ENCODE results near the gene NEURL1B.

NEURL1B gene, protein sequence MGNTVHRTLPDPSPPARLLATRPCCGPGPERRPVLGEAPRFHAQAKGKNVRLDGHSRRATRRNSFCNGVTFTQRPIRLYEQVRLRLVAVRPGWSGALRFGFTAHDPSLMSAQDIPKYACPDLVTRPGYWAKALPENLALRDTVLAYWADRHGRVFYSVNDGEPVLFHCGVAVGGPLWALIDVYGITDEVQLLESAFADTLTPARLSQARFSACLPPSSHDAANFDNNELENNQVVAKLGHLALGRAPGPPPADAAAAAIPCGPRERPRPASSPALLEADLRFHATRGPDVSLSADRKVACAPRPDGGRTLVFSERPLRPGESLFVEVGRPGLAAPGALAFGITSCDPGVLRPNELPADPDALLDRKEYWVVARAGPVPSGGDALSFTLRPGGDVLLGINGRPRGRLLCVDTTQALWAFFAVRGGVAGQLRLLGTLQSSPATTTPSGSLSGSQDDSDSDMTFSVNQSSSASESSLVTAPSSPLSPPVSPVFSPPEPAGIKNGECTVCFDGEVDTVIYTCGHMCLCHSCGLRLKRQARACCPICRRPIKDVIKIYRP

DNA sequence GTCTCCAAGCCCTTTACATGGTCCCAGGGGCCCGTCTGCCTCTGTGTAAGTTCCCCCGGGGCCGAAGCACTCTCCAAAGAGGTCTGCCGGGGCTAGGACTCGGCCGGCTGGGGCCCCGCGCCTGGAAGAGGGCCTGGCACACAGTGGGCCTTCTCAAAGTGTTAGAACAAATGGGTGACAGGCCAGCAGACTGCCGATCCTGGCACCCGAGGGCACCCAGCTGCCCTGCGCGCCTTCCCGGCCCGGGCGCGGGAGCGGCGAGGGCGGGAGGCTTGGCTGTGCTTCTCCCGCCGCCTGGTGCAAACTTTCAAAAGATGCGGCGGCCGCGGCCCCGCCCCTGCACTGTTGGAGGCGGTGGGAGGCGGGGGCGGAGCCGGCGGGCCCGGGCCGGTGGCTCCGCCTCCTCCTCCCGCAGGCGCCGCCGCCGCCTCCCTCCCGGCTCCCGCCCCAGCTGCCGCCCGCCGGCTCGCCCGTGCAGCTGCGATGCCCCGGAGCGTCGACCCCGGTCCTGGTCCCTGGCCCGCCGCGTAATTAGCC is at the start of gene NEURL1B:
Gene NEURL1B, plus strand, starts transcription at position 442 of the 537 bp plus-strand sequence. CDS start 144 bp downstream, outside the sequence.
- intact Hi-C loops (cut with DNase I; ENCODE audit: low total_unique reads), result loop anchor here (5.0 kb wide), 1 partner anchor 56 kb away; no protein-coding TSS in a partner anchor
- Histone ChIP-seq H3K27me3 (no peaks in the 10 kb centered on the region), H3K27ac (peak within 1 kb of the TSS; percentile 87 to 88), H3K9me3 (no peaks in the 10 kb centered on the region), H3K4me3 (peak within 1 kb of the TSS; percentile 74 to 92), H3K36me3 (no peaks in the 10 kb centered on the region), H3K4me1 (peaks cover 0 to 59% (median 47%) of the 10 kb centered on the region in 4 donors)
- TF ChIP-seq, protein P1, sequence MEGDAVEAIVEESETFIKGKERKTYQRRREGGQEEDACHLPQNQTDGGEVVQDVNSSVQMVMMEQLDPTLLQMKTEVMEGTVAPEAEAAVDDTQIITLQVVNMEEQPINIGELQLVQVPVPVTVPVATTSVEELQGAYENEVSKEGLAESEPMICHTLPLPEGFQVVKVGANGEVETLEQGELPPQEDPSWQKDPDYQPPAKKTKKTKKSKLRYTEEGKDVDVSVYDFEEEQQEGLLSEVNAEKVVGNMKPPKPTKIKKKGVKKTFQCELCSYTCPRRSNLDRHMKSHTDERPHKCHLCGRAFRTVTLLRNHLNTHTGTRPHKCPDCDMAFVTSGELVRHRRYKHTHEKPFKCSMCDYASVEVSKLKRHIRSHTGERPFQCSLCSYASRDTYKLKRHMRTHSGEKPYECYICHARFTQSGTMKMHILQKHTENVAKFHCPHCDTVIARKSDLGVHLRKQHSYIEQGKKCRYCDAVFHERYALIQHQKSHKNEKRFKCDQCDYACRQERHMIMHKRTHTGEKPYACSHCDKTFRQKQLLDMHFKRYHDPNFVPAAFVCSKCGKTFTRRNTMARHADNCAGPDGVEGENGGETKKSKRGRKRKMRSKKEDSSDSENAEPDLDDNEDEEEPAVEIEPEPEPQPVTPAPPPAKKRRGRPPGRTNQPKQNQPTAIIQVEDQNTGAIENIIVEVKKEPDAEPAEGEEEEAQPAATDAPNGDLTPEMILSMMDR (IDR thresholded peaks at IDR 0.05), result peak in 1 of 2 experiments; percentile 25
- DNase-seq, result peak; percentile 52 to 83

DNA sequence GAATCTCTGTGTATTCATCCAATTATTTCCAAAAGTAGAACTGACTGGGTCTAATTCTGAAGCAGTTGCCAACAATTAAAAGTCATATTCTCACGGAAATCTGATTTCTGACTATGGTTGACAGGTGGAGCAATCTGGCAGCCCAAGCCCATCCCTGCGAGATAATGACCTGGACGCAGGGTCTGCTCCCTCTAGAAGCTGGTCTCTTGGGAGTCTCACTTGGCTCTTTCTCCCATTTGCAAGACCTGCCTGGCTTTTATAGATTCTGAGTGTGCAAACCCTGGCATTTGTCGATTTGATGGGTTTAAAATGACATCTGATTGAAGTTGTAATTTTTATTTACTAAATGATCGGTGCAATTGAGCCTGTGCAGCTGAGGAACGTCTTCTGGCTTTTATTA is 49.4 kb upstream of the NEURL1B start:
- H3K36me3 ChIP-seq, result no peaks in the 10 kb centered on the region
- intact Hi-C loops (cut with DNase I; ENCODE audit: low total_unique reads), result no loop called here
- no peak overlapping the region for H3K4me3 ChIP-seq
- H3K27ac ChIP-seq, result no peak overlapping the region
- no peaks in the 10 kb centered on the region for H3K4me1 ChIP-seq
- TF ChIP-seq, protein P1 (IDR thresholded peaks at IDR 0.05), result no peak
- H3K9me3 ChIP-seq, result no peaks in the 10 kb centered on the region
- DNase-seq, result peak in 1 of 2 donors; percentile 10
- H3K27me3 ChIP-seq, result no peaks in the 10 kb centered on the region

DNA sequence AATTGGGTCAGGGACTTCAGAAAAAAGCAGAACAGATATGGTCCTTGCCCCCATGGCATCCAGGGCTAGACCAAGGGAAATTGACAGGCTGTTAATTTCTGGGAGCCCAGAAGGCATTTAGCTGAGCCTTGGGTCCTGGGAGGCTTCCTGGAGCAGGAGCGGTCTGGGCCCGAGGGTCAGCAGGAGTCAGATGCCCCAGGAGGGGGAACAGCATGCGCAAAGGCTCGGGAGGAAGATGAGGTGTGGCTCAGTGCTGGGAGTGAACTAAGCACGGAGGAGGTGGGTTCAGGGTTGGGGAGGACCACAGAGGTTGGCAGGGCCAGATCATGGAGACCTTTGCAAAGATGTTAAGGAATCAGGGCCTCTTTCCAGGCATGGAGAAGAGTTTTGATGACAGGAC is 48.2 kb upstream of the NEURL1B start:
- H3K36me3 ChIP-seq, result no peaks in the 10 kb centered on the region
- DNase-seq, result peak in 1 of 2 donors; percentile 24
- intact Hi-C loops (cut with DNase I; ENCODE audit: low total_unique reads), result no loop called here
- TF ChIP-seq, protein P1 (IDR thresholded peaks at IDR 0.05), result no peak
- no peak overlapping the region for H3K27ac ChIP-seq
- no peak overlapping the region for H3K4me3 ChIP-seq
- H3K4me1 ChIP-seq, result no peaks in the 10 kb centered on the region
- no peaks in the 10 kb centered on the region for H3K9me3 ChIP-seq
- no peaks in the 10 kb centered on the region for H3K27me3 ChIP-seq

DNA sequence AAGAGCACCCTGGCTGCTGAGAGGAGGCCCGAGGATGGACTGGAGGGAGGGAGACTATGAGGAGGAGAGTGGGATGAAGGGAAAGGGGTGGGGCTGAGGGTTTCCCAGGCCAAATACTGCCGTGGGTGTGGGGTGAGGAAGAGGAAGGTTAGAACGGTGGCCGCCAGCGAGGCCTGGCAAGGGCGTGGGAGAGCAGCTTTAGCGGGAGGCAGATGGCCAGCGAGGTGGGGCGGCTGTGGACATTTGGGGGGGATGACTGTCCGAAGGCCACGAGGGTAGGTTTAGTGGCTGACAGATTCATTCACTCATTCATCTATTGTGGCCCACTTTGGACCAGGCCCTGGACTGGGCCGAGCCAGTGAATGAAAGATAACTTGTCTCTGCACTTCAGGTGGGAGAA is 47.8 kb upstream of the NEURL1B start:
- peak in 1 of 2 donors; percentile 35 for DNase-seq
- Histone ChIP-seq H3K27me3 (no peaks in the 10 kb centered on the region), H3K36me3 (no peaks in the 10 kb centered on the region), H3K27ac (no peak overlapping the region), H3K4me1 (no peaks in the 10 kb centered on the region), H3K4me3 (no peak overlapping the region), H3K9me3 (no peaks in the 10 kb centered on the region)
- intact Hi-C loops (cut with DNase I; ENCODE audit: low total_unique reads), result no loop called here
- TF ChIP-seq, protein P1 (IDR thresholded peaks at IDR 0.05), result no peak

DNA sequence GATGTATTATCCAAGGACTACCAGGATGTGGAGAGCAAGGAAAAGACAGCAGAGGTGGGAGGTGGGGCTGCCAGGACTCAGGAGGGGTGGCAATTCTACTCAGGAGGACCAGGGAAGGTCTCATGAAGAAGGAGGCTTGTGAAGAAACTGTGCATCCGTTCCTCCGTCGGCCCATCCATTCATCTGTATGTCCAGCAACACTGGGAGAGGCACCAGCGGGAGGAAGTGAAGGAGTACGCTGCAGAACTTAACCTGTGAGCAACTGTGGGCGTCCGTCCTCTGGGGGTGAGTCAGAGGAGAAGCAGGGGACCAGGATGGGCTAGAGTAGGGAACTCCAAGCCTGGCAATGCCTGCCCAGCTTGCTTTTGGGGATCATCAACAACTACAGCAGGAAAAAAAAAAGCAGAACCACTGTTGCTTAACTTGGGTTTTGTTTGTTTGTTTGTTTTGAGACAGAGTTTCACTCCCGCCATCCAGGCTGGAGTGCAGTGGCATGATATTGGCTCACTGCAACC is 47.3 kb upstream of the NEURL1B start:
- no peak overlapping the region for H3K27ac ChIP-seq
- intact Hi-C loops (cut with DNase I; ENCODE audit: low total_unique reads), result no loop called here
- H3K4me1 ChIP-seq, result no peaks in the 10 kb centered on the region
- no peaks in the 10 kb centered on the region for H3K36me3 ChIP-seq
- H3K9me3 ChIP-seq, result no peaks in the 10 kb centered on the region
- H3K27me3 ChIP-seq, result no peaks in the 10 kb centered on the region
- no peak overlapping the region for H3K4me3 ChIP-seq
- peak in 1 of 2 donors; percentile 48 for DNase-seq
- TF ChIP-seq, protein P1 (IDR thresholded peaks at IDR 0.05), result no peak
